ENCODE data around the gene ZPBP.

Gene ZPBP

DNA sequence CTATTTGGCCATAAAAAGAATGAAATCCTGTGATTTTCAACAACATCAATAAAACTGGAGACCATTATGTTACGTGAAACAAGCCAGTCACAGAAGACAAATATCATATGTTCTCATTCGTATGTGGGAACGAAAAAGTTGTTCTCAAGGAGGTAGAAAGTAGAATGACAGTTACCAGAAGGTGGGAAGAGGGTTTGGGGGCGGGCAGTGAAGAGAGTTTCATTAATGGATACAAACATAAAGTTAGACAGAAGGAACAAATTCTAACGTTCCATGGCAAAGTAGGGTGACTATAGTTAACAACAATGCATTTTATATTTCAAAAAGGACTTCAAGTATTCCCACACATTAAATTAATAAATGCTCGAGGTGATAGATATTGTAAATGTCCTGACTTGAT, 97.4 kb downstream of the ZPBP start:
- Histone ChIP-seq H3K9me2 (ENCODE audit: low read depth, low read length) (no peaks in the 10 kb centered on the region), H3K4me2 (ENCODE audit: low read length) (no peak overlapping the region), H3K4me1 (ENCODE audit: insufficient read depth, low read length, severe bottlenecking) (no peaks in the 10 kb centered on the region), H3K4me3 (ENCODE audit: low read depth, low read length, poor library complexity, severe bottlenecking) (no peak overlapping the region), H3K36me3 (ENCODE audit: insufficient read depth, low read length) (no peaks in the 10 kb centered on the region), H4K20me1 (ENCODE audit: insufficient read depth, low read length) (no peaks in the 10 kb centered on the region), H3K9ac (ENCODE audit: low read length) (no peak overlapping the region), H3F3A (ENCODE audit: insufficient read depth, low read length) (no peaks in the 10 kb centered on the region), H2AFZ (ENCODE audit: low read length) (no peak overlapping the region), H3K27me3 (ENCODE audit: insufficient read depth, low read length) (no peaks in the 10 kb centered on the region), H3K79me2 (ENCODE audit: insufficient read depth, low read length) (no peaks in the 10 kb centered on the region), H3K27ac (ENCODE audit: low read depth, low read length, poor library complexity, severe bottlenecking) (no peak overlapping the region), H3K9me3 (ENCODE audit: low read length) (no peaks in the 10 kb centered on the region)
- TF ChIP-seq EZH2 (IDR thresholded peaks at IDR 0.05; ENCODE audit: borderline replicate concordance, low read length) (no peak), CTCF (IDR thresholded peaks at IDR 0.05; ENCODE audit: low read length) (no peak)

GRCh38 chr7:49986191-49986590, 106.9 kb downstream of the ZPBP start:
- no peak for TF ChIP-seq CTCF (IDR thresholded peaks at IDR 0.05; ENCODE audit: low read length)
- no peak for TF ChIP-seq EZH2 (IDR thresholded peaks at IDR 0.05; ENCODE audit: borderline replicate concordance, low read length)

GRCh38 chr7:49980465-49980864, 112.6 kb downstream of the ZPBP start:
- Histone ChIP-seq H3F3A (ENCODE audit: insufficient read depth, low read length) (no peaks in the 10 kb centered on the region), H3K27me3 (ENCODE audit: insufficient read depth, low read length) (no peaks in the 10 kb centered on the region), H3K9ac (ENCODE audit: low read length) (no peak overlapping the region), H3K9me2 (ENCODE audit: low read depth, low read length) (peaks cover 3% of the 10 kb centered on the region; the same call in 1 of the 2 replicates), H3K4me1 (ENCODE audit: insufficient read depth, low read length, severe bottlenecking) (no peaks in the 10 kb centered on the region), H4K20me1 (ENCODE audit: insufficient read depth, low read length) (no peaks in the 10 kb centered on the region), H2AFZ (ENCODE audit: low read length) (no peak overlapping the region), H3K9me3 (ENCODE audit: low read length) (no peaks in the 10 kb centered on the region), H3K36me3 (ENCODE audit: insufficient read depth, low read length) (no peaks in the 10 kb centered on the region), H3K4me2 (ENCODE audit: low read length) (no peak overlapping the region), H3K4me3 (ENCODE audit: low read depth, low read length, poor library complexity, severe bottlenecking) (no peak overlapping the region), H3K27ac (ENCODE audit: low read depth, low read length, poor library complexity, severe bottlenecking) (no peak overlapping the region), H3K79me2 (ENCODE audit: insufficient read depth, low read length) (no peaks in the 10 kb centered on the region)
- TF ChIP-seq CTCF (IDR thresholded peaks at IDR 0.05; ENCODE audit: low read length) (no peak), EZH2 (IDR thresholded peaks at IDR 0.05; ENCODE audit: borderline replicate concordance, low read length) (no peak)

More at GRCh38 chr7:49986191-49986590, 106.9 kb downstream of the ZPBP start:
- no peaks in the 10 kb centered on the region for H3K9me3 ChIP-seq (ENCODE audit: low read length)
- H3K4me1 ChIP-seq (ENCODE audit: insufficient read depth, low read length, severe bottlenecking), result no peaks in the 10 kb centered on the region
- no peaks in the 10 kb centered on the region for H3F3A ChIP-seq (ENCODE audit: insufficient read depth, low read length)
- H3K79me2 ChIP-seq (ENCODE audit: insufficient read depth, low read length), result no peaks in the 10 kb centered on the region
- H3K9ac ChIP-seq (ENCODE audit: low read length), result no peak overlapping the region
- no peaks in the 10 kb centered on the region for H4K20me1 ChIP-seq (ENCODE audit: insufficient read depth, low read length)
- no peaks in the 10 kb centered on the region for H3K36me3 ChIP-seq (ENCODE audit: insufficient read depth, low read length)
- no peak overlapping the region for H2AFZ ChIP-seq (ENCODE audit: low read length)
- no peak overlapping the region for H3K27ac ChIP-seq (ENCODE audit: low read depth, low read length, poor library complexity, severe bottlenecking)
- no peaks in the 10 kb centered on the region for H3K27me3 ChIP-seq (ENCODE audit: insufficient read depth, low read length)
- H3K4me2 ChIP-seq (ENCODE audit: low read length), result no peak overlapping the region
- H3K4me3 ChIP-seq (ENCODE audit: low read depth, low read length, poor library complexity, severe bottlenecking), result no peak overlapping the region
- no peaks in the 10 kb centered on the region for H3K9me2 ChIP-seq (ENCODE audit: low read depth, low read length)
